MM.1S (cell line): ENCODE measurements around the gene AFG1L.

Source experiments
- DNase-seq: peaks from one replicate; pipeline ENCODE4 v3.0.0-alpha.2; 2015
- H2AFZ ChIP-seq: fragments of 300-600 bp; sonication (generic); 2 replicates; pipeline ENCODE4 v1.6.0; 2016; ENCODE audit warnings: antibody characterized with exemption, low read length
- H3F3A ChIP-seq: fragments of 300-600 bp; sonication (generic); 2 replicates; pipeline ENCODE4 v1.6.1; 2016; ENCODE audit warnings: mild to moderate bottlenecking, antibody characterized with exemption, low read length, moderate library complexity, mixed read lengths; ENCODE audit not compliant: insufficient read depth
- H3K27ac ChIP-seq: fragments of 300-600 bp; sonication (generic); 2 replicates; pipeline ENCODE4 v1.5.1; 2016; ENCODE audit warnings: mild to moderate bottlenecking, low read length
- H3K27me3 ChIP-seq: fragments of 300-600 bp; sonication (generic); replicated peaks from 2 replicates; pipeline ENCODE4 v1.6.0; 2016; ENCODE audit warnings: low read length; ENCODE audit not compliant: insufficient read depth
- H3K36me3 ChIP-seq: fragments of 300-600 bp; sonication (generic); replicated peaks from 2 replicates; pipeline ENCODE4 v1.6.1; 2016; ENCODE audit warnings: mild to moderate bottlenecking, low read length, mixed read lengths; ENCODE audit not compliant: insufficient read depth
- H3K4me1 ChIP-seq: fragments of 300-600 bp; sonication (generic); 2 replicates; pipeline ENCODE4 v1.6.1; 2016; ENCODE audit warnings: low read length, mixed read lengths
- H3K4me2 ChIP-seq: fragments of 300-600 bp; sonication (generic); 2 replicates; pipeline ENCODE4 v1.6.0; 2016; ENCODE audit warnings: low read depth, low read length
- H3K4me3 ChIP-seq: fragments of 300-600 bp; sonication (generic); 2 replicates; pipeline ENCODE4 v1.5.1; 2016; ENCODE audit warnings: low read length, mixed read lengths
- H3K79me2 ChIP-seq: fragments of 300-600 bp; sonication (generic); 2 replicates; pipeline ENCODE4 v1.6.1; 2016; ENCODE audit warnings: mixed run types, low read length, mixed read lengths
- H3K9ac ChIP-seq: fragments of 300-600 bp; sonication (generic); 2 replicates; pipeline ENCODE4 v1.6.1; 2016; ENCODE audit warnings: low read length, mixed read lengths
- H3K9me2 ChIP-seq: fragments of 300-600 bp; sonication (generic); replicated peaks from 2 replicates; pipeline ENCODE4 v1.6.1; 2016; ENCODE audit warnings: mild to moderate bottlenecking, low read length, mixed read lengths; ENCODE audit not compliant: insufficient read depth
- H3K9me3 ChIP-seq: fragments of 300-600 bp; sonication (generic); replicated peaks from 2 replicates; pipeline ENCODE4 v1.6.1; 2016; ENCODE audit warnings: mild to moderate bottlenecking, low read length, mixed read lengths; ENCODE audit not compliant: insufficient read depth
- H4K20me1 ChIP-seq: fragments of 300-600 bp; sonication (generic); 2 replicates; pipeline ENCODE4 v1.6.1; 2016; ENCODE audit warnings: mild to moderate bottlenecking, low read length, moderate library complexity, mixed read lengths; ENCODE audit not compliant: insufficient read depth
- EZH2 ChIP-seq: fragments of 300-600 bp; sonication (generic); optimal IDR thresholded peaks from 2 replicates; pipeline ENCODE3; 2017; ENCODE audit warnings: low read depth, mild to moderate bottlenecking, antibody characterized with exemption, low read length, mixed read lengths
- EZH2phosphoT487 ChIP-seq: fragments of 300-600 bp; sonication (generic); IDR thresholded peaks from 2 replicates; pipeline ENCODE4 v1.6.1; 2018; ENCODE audit warnings: antibody characterized with exemption, low read length
- TF ChIP-seq, protein P1 (sequence below): fragments of 300-600 bp; sonication (generic); IDR thresholded peaks from 2 replicates; pipeline ENCODE4 v1.5.1; 2016; ENCODE audit warnings: antibody characterized with exemption, low read length, mixed read lengths

Gene AFG1L

DNA sequence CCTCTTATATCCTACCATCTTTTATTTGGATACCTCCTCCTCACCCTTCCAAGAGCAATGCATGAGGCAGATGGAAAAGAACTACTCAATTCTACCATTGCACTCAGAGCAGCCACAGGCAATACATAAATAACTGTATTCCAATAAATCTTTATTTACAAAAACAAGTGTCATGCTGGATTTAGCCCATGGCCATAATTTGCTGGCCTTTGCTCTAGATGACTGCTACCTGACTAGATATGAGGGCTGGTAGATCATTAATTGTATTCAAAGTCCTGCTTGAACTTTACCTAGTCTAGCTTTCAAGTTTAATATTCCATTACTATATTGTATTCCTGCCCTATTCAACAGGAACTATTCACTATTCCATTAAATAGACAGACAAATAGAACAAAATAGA, 37.1 kb downstream of the AFG1L start:
- H4K20me1 ChIP-seq: no peaks in the 10 kb centered on the region
- H3F3A ChIP-seq: no peaks in the 10 kb centered on the region
- H3K9me2 ChIP-seq: no peaks in the 10 kb centered on the region
- no peaks in the 10 kb centered on the region for H3K9me3 ChIP-seq
- no peak overlapping the region for H3K4me3 ChIP-seq
- H2AFZ ChIP-seq: no peak overlapping the region
- TF ChIP-seq EZH2phosphoT487 (no peak), EZH2 (no peak)
- TF ChIP-seq, protein P1, sequence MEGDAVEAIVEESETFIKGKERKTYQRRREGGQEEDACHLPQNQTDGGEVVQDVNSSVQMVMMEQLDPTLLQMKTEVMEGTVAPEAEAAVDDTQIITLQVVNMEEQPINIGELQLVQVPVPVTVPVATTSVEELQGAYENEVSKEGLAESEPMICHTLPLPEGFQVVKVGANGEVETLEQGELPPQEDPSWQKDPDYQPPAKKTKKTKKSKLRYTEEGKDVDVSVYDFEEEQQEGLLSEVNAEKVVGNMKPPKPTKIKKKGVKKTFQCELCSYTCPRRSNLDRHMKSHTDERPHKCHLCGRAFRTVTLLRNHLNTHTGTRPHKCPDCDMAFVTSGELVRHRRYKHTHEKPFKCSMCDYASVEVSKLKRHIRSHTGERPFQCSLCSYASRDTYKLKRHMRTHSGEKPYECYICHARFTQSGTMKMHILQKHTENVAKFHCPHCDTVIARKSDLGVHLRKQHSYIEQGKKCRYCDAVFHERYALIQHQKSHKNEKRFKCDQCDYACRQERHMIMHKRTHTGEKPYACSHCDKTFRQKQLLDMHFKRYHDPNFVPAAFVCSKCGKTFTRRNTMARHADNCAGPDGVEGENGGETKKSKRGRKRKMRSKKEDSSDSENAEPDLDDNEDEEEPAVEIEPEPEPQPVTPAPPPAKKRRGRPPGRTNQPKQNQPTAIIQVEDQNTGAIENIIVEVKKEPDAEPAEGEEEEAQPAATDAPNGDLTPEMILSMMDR: no peak
- no peaks in the 10 kb centered on the region for H3K4me1 ChIP-seq
- H3K4me2 ChIP-seq: no peak overlapping the region
- H3K36me3 ChIP-seq: no peaks in the 10 kb centered on the region
- H3K27me3 ChIP-seq: no peaks in the 10 kb centered on the region
- DNase-seq: no peak
- no peak overlapping the region for H3K9ac ChIP-seq
- no peak overlapping the region for H3K27ac ChIP-seq
- H3K79me2 ChIP-seq: no peaks in the 10 kb centered on the region

DNA sequence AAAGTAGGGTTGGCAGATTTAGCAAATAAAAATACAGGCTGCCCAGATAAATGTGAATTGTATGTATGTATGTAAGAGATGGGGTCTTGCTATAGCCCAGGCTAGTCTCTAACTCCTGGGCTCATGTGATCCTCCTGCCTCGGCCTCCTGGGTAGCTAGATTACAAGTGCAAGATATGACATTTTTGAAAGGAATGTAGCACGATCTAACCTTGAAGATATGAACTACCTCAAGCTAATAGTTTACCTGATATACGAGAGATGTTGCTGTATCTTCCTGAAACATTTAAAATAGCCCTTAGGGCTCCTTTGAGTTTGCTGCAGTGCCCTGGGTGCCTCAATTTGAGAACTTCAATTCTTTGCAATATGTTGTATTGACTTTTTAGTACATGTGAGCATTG, 42.1 kb downstream of the AFG1L start:
- Histone ChIP-seq H3K4me3 (no peak overlapping the region), H3K9ac (no peak overlapping the region), H3K9me3 (no peaks in the 10 kb centered on the region), H3K36me3 (no peaks in the 10 kb centered on the region), H4K20me1 (no peaks in the 10 kb centered on the region), H3K79me2 (no peaks in the 10 kb centered on the region), H3K27ac (no peak overlapping the region), H3K27me3 (no peaks in the 10 kb centered on the region), H2AFZ (no peak overlapping the region), H3K4me1 (no peaks in the 10 kb centered on the region), H3F3A (no peaks in the 10 kb centered on the region), H3K9me2 (no peaks in the 10 kb centered on the region), H3K4me2 (no peak overlapping the region)
- no peak for DNase-seq
- TF ChIP-seq EZH2phosphoT487 (no peak), EZH2 (no peak)
- TF ChIP-seq, protein P1: no peak

DNA sequence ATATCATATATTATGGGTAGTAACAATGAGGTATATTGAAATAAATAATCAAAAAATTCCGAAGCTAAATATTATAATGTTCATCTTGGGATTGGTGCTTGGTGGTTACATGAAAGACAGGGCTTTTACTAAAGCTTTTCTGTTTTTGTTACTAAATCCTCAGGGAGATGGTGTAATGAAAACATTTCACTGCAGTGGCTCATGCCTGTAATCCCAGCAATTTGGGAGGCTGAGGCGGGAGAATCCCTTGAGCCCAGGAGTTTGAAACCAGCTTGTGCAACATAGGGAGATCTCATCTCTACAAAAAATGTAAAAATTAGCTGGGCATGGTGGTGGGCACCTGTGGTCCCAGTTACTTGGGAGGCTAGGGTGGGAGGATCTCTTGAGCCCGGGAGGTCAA, 42.9 kb downstream of the AFG1L start:
- Histone ChIP-seq H3F3A (no peaks in the 10 kb centered on the region), H2AFZ (no peak overlapping the region), H3K4me2 (no peak overlapping the region), H3K4me1 (no peaks in the 10 kb centered on the region), H3K27ac (no peak overlapping the region), H3K36me3 (no peaks in the 10 kb centered on the region), H3K9ac (no peak overlapping the region), H3K27me3 (no peaks in the 10 kb centered on the region), H3K79me2 (no peaks in the 10 kb centered on the region), H4K20me1 (no peaks in the 10 kb centered on the region), H3K9me2 (no peaks in the 10 kb centered on the region), H3K9me3 (no peaks in the 10 kb centered on the region), H3K4me3 (no peak overlapping the region)
- no peak for DNase-seq
- no peak for TF ChIP-seq EZH2

DNA sequence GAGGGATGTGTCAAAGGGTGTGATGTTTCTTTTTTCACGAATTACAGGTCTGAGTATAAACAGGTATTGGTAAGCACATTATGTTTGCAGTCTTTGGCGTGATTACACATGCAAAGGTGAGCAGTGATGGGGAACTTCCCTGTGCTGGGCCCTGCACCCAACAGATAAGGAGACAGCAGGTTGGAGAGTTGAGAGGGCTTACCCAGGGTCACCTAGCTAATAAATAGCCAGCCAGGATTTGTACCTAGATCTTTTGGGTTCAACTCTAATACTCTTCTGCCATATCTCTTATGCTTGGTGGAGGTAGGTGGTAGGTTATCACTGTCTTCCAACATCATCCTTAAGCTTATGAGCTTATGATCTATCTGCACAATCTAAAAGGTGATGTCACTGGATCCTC, 46.5 kb downstream of the AFG1L start:
- no peaks in the 10 kb centered on the region for H3K4me1 ChIP-seq
- H2AFZ ChIP-seq: no peak overlapping the region
- TF ChIP-seq EZH2phosphoT487: no peak
- no peak for TF ChIP-seq EZH2
- TF ChIP-seq, protein P1: no peak
- no peak for DNase-seq
- H3K9me3 ChIP-seq: no peaks in the 10 kb centered on the region
- H3K4me2 ChIP-seq: no peak overlapping the region
- H3K9me2 ChIP-seq: no peaks in the 10 kb centered on the region
- H3K36me3 ChIP-seq: no peaks in the 10 kb centered on the region
- H3K27ac ChIP-seq: no peak overlapping the region
- no peaks in the 10 kb centered on the region for H3K79me2 ChIP-seq
- no peaks in the 10 kb centered on the region for H3F3A ChIP-seq
- H3K27me3 ChIP-seq: no peaks in the 10 kb centered on the region
- no peaks in the 10 kb centered on the region for H4K20me1 ChIP-seq
- no peak overlapping the region for H3K4me3 ChIP-seq
- H3K9ac ChIP-seq: no peak overlapping the region
